ENCODE data around the gene STBD1.
"Not testable (repeated sequence)": the region's sequence is repeated elsewhere in the genome, so short reads cannot be mapped to it uniquely, and the experiment has no call there.

Gene STBD1

DNA sequence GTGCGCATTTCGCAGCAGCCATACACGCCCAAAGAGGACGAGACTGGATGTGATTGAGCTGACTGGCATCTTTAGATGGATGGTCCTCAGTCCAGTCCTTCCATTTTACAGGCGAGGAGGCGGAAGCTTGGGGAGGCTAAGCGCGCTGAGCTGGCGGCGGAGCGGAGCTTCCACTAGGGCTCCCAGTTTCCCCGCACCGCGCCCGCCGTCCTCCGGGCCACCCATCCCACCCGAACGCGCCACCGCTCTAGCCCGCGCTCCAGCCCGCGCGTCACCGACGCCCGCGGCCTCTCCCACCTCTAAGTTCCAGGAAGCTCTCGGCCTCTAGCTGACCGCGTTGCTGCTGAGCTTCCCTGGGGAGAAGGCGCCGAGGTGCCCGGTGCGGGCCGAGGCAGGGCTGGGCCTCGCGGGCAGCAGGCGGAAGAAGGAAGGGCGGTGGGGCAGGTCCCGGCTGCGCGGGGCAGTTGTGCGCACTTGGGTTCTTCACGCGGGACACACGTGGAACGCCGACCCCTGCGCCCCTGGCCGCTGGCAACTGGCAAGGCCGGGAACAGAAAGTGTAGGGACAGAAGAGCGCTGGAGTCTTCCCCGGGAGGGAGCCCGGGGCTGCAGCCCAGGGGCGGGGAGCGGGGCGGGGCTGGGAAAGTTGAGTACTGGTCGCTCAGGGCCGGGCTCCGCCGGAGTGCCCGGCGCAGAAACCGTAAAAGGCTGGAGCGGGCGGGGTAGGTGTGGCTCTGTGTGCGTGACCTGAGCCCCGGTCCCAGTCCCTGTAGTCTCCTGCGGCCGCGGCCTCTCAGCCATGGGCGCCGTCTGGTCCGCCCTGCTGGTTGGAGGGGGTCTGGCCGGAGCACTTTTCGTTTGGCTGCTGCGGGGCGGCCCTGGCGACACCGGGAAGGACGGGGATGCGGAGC lies at the start of gene STBD1:
Gene STBD1 (plus strand): TSS at position 763 of the 911 bp plus-strand sequence. CDS start 37 bp downstream, at position 800.
- H3K4me3 ChIP-seq, result peak within 1 kb of the TSS; percentile 69 to 86 (median 77)
- H3K27ac ChIP-seq, result peak within 1 kb of the TSS in 20 of 21 experiments; percentile 55 to 87 (median 74)

DNA sequence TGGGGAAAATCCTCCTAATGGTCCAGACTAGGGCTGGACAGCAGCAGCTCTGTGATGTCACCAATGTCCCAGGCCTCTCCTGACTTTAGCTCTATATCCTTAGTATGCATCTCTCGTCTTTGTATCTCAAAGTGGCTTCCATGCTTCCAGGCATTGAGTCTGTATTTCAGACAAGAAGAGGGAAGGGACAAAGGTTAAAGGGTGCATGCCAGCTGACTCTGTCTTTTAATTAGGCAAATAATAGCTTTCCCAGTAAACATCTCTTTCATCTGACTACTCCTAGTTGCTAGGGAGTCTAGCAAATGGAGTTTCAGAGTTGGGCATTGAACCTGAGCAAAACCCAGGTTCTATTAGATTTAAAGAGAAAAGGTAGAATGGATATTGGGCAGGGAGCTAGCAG lies 49.6 kb upstream of the STBD1 start:
- Histone ChIP-seq H3K4me3 (no peak overlapping the region), H3K27ac (no peak overlapping the region)

GRCh38 chr4:76257824-76258223 lies 48.7 kb upstream of the STBD1 start:
- Histone ChIP-seq H3K27ac (no peak overlapping the region), H3K4me3 (no peak overlapping the region)

DNA sequence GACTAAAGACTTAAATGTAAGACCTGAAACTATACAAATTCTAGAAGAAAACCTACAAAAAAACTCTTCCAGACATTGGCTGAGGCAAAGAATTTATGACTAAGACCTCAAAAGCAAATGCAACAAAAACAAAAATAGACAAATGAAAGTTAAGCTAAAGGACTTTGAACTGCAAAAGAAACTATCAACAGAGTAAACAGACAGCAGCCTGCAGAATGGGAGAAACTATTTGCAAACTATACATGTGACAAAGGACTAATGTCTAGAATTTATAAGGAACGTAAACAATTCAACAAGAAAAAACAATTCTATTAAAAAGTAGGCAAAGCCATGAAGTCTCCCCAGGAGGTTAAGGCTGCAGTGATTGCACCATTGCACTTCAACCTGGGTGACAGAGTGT lies 46.0 kb upstream of the STBD1 start:
- no peak overlapping the region for H3K27ac ChIP-seq
- H3K4me3 ChIP-seq, result no peak overlapping the region

GRCh38 chr4:76265631-76266218 lies 40.8 kb upstream of the STBD1 start:
- no peak overlapping the region for H3K4me3 ChIP-seq
- no peak overlapping the region for H3K27ac ChIP-seq

DNA sequence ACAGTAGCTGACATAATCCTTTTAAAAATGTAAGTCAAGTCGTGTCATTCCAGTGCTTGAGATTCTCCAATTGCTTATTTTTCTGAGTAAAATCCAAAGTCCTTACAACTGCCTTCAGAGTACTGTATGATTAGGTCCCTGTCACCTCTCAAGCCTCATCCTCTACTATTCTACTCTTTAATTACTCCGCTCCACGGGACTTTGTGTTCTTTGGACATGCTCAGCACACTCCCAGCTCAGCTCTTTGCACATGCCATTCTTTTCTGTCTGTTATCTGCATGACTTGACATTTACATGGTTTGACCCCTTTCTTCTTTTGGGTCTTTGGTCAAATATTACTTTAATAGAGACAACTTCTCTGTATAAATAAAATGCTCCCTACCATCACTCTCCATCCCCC lies 39.9 kb upstream of the STBD1 start:
- no peak overlapping the region for H3K27ac ChIP-seq
- H3K4me3 ChIP-seq, result no peak overlapping the region

GRCh38 chr4:76267811-76268210 lies 38.7 kb upstream of the STBD1 start:
- no peak overlapping the region for H3K4me3 ChIP-seq

DNA sequence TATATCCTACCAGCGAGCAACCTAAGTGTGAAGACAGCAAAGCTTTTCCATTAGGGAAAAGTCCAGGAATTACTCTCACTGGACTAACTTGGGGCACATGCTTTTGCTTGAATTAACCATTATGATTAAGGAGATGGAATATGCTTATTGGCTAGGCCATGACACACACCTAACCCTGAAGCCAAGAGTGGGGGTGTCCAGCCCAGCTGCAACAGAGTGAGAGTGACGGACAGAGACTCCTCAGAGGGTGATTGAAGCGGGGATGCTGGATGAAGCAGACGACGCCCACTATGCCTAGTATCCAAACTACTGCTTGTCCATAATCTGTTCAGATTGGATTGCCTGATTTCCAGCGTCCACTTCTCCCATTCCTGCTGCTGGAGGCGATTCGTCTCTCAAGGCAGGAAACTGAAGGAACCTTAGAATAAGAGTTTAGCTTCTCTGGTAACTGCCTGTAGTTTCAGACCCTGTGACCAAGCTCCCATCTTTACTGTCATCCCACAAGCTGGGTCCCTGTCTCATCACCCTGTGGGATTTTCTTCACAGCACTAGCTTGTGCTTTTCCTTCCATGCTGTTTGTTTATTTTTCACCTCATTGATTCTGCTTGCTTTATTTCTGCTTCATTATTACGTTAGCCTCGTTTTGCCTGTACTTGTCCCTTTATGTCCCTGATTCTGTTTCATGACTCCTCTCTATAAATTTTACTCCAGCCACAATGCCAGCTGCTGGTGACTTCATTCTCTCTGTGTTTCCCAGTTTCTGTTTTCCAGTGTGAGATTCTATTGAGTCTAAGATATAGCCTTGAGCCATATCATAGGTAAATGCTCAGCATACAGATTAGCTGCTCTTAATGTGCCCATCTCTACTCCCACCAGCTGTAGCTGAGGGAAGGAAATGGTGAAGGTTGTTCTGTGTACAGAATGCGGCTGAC lies 36.0 kb upstream of the STBD1 start:
- Histone ChIP-seq H3K4me3 (no peak overlapping the region), H3K27ac (no peak overlapping the region)

More at GRCh38 chr4:76267811-76268210, 38.7 kb upstream of the STBD1 start:
- H3K27ac ChIP-seq, result no peak overlapping the region

GRCh38 chr4:76271248-76271647 lies 35.3 kb upstream of the STBD1 start:
- Histone ChIP-seq H3K27ac (no peak overlapping the region), H3K4me3 (no peak overlapping the region)

DNA sequence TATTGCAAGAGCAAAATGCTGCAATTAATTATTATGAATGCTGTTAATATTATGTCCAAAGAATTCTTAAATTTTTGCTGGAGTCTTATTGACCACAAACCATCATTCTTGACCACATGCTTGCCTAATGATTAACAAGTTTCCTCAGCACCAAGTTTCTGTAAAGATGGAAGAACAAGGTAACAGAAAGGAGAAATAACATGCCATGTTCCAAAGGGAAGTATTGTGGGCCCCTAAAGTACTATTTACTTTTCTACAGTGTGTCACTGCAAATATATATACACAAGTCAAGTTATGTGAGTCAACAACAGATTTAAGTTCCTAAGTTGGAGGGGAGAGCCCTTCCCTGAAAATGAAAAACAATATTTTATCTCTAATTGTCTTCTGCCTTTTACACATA lies 34.5 kb upstream of the STBD1 start:
- no peak overlapping the region for H3K27ac ChIP-seq

DNA sequence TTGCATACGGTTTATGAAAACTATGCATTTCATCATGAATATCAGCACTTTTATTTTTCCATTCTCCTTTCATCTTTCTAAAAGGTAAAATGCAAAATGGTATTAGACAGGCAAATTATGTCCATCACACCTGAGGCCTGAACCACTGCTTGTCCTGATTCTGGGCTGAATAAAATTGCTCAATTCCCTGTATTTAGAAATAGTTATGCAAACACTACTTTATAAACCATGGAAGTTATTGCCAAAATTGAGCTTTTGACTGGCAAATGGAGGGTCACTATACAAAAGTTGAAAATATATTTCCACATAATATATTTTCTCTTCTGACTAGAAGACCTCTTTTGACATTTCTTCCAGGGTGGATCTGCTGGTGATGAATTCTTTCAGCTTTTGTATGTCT lies 34.0 kb upstream of the STBD1 start:
- H3K4me3 ChIP-seq, result no peak overlapping the region
- no peak overlapping the region for H3K27ac ChIP-seq

More for the DNA sequence above, 34.5 kb upstream of the STBD1 start:
- no peak overlapping the region for H3K4me3 ChIP-seq

DNA sequence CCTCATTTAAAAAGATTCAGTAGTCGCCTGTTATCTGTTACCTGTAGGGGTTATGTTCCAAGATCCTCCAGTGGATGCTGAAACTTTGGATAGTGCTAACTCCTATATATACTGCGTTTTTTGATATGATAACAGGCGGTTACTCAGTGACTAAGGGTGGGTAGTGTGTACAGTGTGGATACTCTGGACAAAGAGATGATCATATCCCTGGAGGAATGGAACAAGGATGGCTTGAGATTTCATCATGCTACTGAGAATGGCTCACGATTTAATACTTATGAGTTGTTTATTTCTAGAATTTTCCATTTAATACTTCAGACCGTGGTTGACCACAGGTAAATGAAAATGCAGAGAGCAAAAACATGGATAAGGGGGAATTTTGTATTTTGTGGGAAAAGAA lies 33.5 kb upstream of the STBD1 start:
- H3K27ac ChIP-seq, result no peak overlapping the region

GRCh38 chr4:76275486-76276124 lies 30.9 kb upstream of the STBD1 start:
- H3K4me3 ChIP-seq, result no peak overlapping the region
- H3K27ac ChIP-seq, result no peak overlapping the region

More for the DNA sequence above, 33.5 kb upstream of the STBD1 start:
- no peak overlapping the region for H3K4me3 ChIP-seq

DNA sequence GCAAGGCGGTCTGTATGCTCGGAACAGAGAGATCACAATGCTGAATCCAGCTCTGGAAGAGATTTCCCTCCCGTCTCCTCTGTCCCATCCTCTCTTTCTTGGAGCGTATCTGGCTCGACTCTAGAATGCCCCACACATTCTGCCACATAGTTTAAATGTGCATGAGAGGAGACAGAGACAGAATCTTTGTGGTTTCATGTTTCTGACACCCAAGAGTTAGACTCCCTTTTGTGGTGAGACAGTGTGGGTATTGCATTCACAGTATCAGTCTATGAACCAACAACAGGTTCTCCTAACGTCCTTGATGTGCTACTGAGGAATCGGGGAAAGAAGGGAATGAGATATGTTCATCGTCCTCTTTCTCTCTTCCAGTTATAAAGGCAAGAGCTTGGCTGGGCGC lies 29.7 kb upstream of the STBD1 start:
- no peak overlapping the region for H3K27ac ChIP-seq
- H3K4me3 ChIP-seq, result no peak overlapping the region

- H3K27ac ChIP-seq, result no peak overlapping the region
- H3K4me3 ChIP-seq, result no peak overlapping the region
Measured at GRCh38 chr4:76277667-76278066, 28.9 kb upstream of the STBD1 start.

DNA sequence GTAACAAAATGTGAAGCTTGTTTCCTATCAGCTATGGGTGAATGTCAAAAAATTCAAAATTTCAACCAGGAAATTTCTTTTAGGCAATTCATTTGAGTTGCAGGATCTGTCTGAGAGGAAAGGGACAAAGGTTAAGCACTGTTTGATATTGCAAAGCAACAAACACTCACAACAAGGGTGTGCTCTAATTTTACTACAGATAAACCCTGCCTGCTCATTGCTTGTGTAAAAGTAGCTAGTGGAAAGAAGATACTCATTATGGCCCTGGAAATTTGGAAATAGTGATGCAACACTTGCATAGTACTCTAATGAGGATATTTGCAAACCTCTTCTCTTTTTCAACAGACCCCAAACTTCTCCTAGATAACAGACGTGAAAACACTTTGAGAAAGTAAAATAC lies 27.9 kb upstream of the STBD1 start:
- H3K4me3 ChIP-seq, result no peak overlapping the region
- no peak overlapping the region for H3K27ac ChIP-seq

GRCh38 chr4:76279462-76279861 lies 27.1 kb upstream of the STBD1 start:
- Histone ChIP-seq H3K4me3 (no peak overlapping the region), H3K27ac (no peak overlapping the region)

GRCh38 chr4:76280488-76281441 lies 25.8 kb upstream of the STBD1 start:
- no peak overlapping the region for H3K4me3 ChIP-seq
- no peak overlapping the region for H3K27ac ChIP-seq

DNA sequence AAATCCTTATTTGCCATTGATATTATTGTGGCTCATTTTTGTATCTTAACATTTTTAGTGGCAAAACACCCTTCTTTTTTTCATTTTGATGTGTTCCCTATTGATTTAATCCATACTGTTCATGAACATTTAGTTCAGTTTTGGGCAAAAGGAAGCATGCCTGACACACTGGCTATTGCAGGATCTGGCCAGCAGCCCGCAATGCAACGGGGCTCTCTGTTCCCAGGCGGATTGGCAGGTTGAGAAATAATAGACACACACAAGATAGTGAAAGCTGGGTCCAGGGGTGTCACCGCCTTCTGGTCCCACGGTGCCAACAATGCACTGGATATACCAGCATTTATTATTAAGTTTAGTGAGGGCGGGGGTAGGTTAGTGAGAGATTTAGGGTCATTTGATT lies 24.9 kb upstream of the STBD1 start:
- not testable (repeated sequence) for H3K27ac ChIP-seq

More for the DNA sequence above, 24.9 kb upstream of the STBD1 start:
- not testable (repeated sequence) for H3K4me3 ChIP-seq

All from skin epidermis (tissue), 12 donors.